Osteocyte (in vitro differentiated cells): ENCODE data around the gene MYBPC1. TPM values are rescaled to one million over a fixed set of nuclear protein-coding genes. Genes with fewer than 3 reads are reported as not detected.
"Not testable (repeated sequence)": the region's sequence is repeated elsewhere in the genome, so short reads cannot be mapped to it uniquely, and the experiment has no call there.

ENCODE experiments used
- DNase-seq: peaks from one replicate; pipeline ENCODE4 v3.0.0; 2021; ENCODE audit warnings: mixed read lengths; ENCODE audit not compliant: unreplicated experiment; ENCODE audit errors: extremely low spot score
- H3K27ac Mint-ChIP-seq: one replicate; pipeline ENCODE4 v1.8.0; 2021; ENCODE audit warnings: mild to moderate bottlenecking, mixed read lengths; ENCODE audit not compliant: unreplicated experiment
- H3K27me3 Mint-ChIP-seq: one replicate; pipeline ENCODE4 v1.8.0; 2021; ENCODE audit warnings: mixed read lengths; ENCODE audit not compliant: unreplicated experiment
- H3K36me3 Mint-ChIP-seq: one replicate; pipeline ENCODE4 v1.8.0; 2021; ENCODE audit warnings: mixed read lengths; ENCODE audit not compliant: unreplicated experiment
- H3K4me1 Mint-ChIP-seq: one replicate; pipeline ENCODE4 v1.8.0; 2021; ENCODE audit warnings: mixed read lengths; ENCODE audit not compliant: unreplicated experiment
- H3K4me3 Mint-ChIP-seq: one replicate; pipeline ENCODE4 v1.8.0; 2021; ENCODE audit warnings: mild to moderate bottlenecking, moderate library complexity, mixed read lengths; ENCODE audit not compliant: unreplicated experiment
- H3K9me3 Mint-ChIP-seq: one replicate; pipeline ENCODE4 v1.8.0; 2021; ENCODE audit warnings: mixed read lengths; ENCODE audit not compliant: unreplicated experiment
- long read RNA-seq: library from polyadenylated mRNA; unstranded; transcript quantifications from one replicate; pipeline ENCODE4 v2.0.0, GENCODE V29; 2021
- total RNA-seq: library from RNA; stranded (reverse); gene quantifications from 2 replicates; pipeline ENCODE4 v1.2.1, GENCODE V29; 2021
- TF ChIP-seq, protein P1 (sequence below): fragments of 200-600 bp; sonication (generic); IDR thresholded peaks from 2 replicates; pipeline ENCODE4 v1.5.0; 2021; ENCODE audit warnings: antibody characterized with exemption, mild to moderate bottlenecking, moderate library complexity

The MYBPC1 gene, protein sequence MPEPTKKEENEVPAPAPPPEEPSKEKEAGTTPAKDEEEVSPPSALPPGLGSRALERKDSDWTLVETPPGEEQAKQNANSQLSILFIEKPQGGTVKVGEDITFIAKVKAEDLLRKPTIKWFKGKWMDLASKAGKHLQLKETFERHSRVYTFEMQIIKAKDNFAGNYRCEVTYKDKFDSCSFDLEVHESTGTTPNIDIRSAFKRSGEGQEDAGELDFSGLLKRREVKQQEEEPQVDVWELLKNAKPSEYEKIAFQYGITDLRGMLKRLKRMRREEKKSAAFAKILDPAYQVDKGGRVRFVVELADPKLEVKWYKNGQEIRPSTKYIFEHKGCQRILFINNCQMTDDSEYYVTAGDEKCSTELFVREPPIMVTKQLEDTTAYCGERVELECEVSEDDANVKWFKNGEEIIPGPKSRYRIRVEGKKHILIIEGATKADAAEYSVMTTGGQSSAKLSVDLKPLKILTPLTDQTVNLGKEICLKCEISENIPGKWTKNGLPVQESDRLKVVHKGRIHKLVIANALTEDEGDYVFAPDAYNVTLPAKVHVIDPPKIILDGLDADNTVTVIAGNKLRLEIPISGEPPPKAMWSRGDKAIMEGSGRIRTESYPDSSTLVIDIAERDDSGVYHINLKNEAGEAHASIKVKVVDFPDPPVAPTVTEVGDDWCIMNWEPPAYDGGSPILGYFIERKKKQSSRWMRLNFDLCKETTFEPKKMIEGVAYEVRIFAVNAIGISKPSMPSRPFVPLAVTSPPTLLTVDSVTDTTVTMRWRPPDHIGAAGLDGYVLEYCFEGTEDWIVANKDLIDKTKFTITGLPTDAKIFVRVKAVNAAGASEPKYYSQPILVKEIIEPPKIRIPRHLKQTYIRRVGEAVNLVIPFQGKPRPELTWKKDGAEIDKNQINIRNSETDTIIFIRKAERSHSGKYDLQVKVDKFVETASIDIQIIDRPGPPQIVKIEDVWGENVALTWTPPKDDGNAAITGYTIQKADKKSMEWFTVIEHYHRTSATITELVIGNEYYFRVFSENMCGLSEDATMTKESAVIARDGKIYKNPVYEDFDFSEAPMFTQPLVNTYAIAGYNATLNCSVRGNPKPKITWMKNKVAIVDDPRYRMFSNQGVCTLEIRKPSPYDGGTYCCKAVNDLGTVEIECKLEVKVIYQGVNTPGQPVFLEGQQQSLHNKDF
- not detected in 2 replicates for total RNA-seq
- long read RNA-seq: 0 reads

GRCh38 chr12:101594700-101595099, at the start of gene MYBPC1:
Gene MYBPC1, plus strand, starts transcription at chr12:101594971. Its CDS starts 100 bp downstream, at chr12:101595071.
- no peaks in the 10 kb centered on the region for H3K36me3 Mint-ChIP-seq

DNA sequence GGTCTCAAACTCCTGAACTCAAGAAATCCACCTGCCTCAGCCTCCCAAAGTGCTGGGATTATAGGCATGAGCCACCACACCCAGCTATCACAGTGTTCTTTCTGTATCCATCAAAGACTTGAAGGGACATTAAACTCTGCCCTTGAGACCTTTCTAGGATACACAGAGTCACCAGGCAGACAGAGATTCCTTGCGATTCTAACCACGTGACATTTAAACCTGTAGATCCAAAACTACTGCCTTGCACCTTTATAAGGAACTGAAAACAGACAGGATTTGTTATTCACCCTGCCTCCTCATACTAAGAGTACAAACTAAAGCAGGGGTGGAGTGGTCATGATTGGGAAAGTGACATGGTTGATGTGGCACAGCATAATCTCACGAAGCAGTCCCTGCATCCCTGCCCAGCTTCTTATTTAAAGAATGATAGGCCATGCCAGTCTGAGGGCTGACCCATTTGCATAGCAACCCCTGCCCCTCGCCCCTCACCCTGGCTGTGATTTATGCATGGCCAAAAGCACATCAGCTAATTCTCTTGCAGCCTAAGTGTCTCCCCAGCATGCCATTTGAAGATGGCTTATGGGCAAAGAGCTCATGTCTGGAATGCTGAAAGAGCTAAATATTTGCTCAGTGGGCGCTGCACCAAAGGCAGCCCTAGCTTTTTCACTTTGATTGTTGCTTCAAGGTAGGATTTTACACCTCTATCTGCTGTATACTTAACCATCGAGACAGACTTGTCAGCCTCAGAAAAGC, 43.2 kb upstream of the MYBPC1 start:
- no peak overlapping the region for H3K27ac Mint-ChIP-seq
- H3K27me3 Mint-ChIP-seq: no peaks in the 10 kb centered on the region
- H3K36me3 Mint-ChIP-seq: no peaks in the 10 kb centered on the region
- H3K9me3 Mint-ChIP-seq: no peaks in the 10 kb centered on the region
- no peak for DNase-seq
- TF ChIP-seq, protein P1, sequence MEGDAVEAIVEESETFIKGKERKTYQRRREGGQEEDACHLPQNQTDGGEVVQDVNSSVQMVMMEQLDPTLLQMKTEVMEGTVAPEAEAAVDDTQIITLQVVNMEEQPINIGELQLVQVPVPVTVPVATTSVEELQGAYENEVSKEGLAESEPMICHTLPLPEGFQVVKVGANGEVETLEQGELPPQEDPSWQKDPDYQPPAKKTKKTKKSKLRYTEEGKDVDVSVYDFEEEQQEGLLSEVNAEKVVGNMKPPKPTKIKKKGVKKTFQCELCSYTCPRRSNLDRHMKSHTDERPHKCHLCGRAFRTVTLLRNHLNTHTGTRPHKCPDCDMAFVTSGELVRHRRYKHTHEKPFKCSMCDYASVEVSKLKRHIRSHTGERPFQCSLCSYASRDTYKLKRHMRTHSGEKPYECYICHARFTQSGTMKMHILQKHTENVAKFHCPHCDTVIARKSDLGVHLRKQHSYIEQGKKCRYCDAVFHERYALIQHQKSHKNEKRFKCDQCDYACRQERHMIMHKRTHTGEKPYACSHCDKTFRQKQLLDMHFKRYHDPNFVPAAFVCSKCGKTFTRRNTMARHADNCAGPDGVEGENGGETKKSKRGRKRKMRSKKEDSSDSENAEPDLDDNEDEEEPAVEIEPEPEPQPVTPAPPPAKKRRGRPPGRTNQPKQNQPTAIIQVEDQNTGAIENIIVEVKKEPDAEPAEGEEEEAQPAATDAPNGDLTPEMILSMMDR: no peak
- H3K4me1 Mint-ChIP-seq: no peaks in the 10 kb centered on the region
- H3K4me3 Mint-ChIP-seq: no peak overlapping the region

More at GRCh38 chr12:101594700-101595099, at the start of gene MYBPC1:
- no peaks in the 10 kb centered on the region for H3K9me3 Mint-ChIP-seq
- H3K27me3 Mint-ChIP-seq: peaks cover 3% of the 10 kb centered on the region
- H3K4me3 Mint-ChIP-seq: no peak within 1 kb of the TSS
- H3K27ac Mint-ChIP-seq: no peak within 1 kb of the TSS
- no peaks in the 10 kb centered on the region for H3K4me1 Mint-ChIP-seq
- DNase-seq: no peak
- TF ChIP-seq, protein P1: no peak

DNA sequence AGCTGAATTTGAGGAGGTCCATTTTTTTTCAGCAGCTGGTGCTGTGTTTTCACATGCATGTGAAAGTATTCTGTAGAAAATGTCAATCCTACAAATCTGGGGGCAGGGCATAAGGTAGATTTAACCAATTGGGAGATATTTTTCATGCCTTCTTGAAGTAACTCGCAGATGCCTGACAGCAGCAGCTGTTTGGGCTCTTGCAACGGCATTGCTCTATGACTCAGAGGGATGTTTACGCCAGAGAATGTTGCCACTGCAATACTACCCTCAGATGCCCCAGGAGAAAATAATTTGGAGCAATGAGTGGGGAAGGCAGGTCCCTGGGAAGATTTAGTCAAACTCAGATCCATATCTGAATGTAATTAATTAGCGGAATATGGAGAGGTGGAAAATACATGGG, 42.5 kb upstream of the MYBPC1 start:
- no peak for DNase-seq
- Mint-ChIP-seq H3K4me3 (no peak overlapping the region), H3K36me3 (no peaks in the 10 kb centered on the region), H3K9me3 (no peaks in the 10 kb centered on the region), H3K27me3 (no peaks in the 10 kb centered on the region), H3K4me1 (no peaks in the 10 kb centered on the region), H3K27ac (no peak overlapping the region)
- TF ChIP-seq, protein P1: no peak

DNA sequence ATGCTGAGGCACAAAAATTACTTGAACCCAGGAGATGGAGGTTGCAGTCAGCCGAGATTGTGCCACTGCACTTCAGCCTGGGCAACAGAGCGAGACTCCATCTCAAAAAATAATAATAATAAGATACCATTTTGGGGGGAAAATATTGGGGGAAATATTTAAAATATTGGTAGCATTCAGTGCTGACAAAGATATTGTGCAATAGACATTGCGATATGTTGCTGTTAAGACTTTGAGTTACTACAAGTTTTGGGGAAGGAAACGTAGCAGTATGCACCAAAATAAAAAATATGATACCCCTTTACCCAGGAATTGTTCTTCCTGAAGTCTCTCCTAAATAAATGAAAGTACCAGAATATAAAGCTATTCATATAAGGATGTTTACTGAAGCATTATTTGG, 37.7 kb upstream of the MYBPC1 start:
- TF ChIP-seq, protein P1: no peak
- no peaks in the 10 kb centered on the region for H3K27me3 Mint-ChIP-seq
- no peaks in the 10 kb centered on the region for H3K4me1 Mint-ChIP-seq
- H3K9me3 Mint-ChIP-seq: peaks cover 3% of the 10 kb centered on the region
- DNase-seq: no peak
- no peak overlapping the region for H3K4me3 Mint-ChIP-seq
- no peak overlapping the region for H3K27ac Mint-ChIP-seq
- H3K36me3 Mint-ChIP-seq: no peaks in the 10 kb centered on the region

DNA sequence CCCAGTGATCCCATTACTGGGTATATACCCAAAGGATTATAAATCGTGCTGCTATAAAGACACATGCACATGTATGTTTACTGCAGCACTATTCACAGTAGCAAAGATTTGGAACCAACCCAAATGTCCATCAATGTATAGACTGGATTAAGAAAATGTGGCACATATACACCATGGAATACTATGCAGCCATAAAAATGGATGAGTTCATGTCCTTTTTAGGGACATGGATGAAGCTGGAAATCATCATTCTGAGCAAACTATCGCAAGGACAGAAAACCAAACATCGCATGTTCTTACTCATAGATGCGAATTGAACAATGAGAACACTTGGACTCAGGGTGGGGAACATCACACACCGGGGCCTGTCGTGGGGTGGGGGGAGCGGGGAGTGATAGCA, 36.0 kb upstream of the MYBPC1 start:
- not testable (repeated sequence) for DNase-seq, H3K27ac Mint-ChIP-seq, H3K9me3 Mint-ChIP-seq, H3K27me3 Mint-ChIP-seq, H3K4me1 Mint-ChIP-seq, H3K36me3 Mint-ChIP-seq, H3K4me3 Mint-ChIP-seq
